Measurements from ENCODE around the gene THAP12.
A peak's percentile ranks its signal among the peaks of the same experiment; 100 is the strongest.
"Not testable (repeated sequence)": the region's sequence is repeated elsewhere in the genome, so short reads cannot be mapped to it uniquely, and the experiment has no call there.

THAP12 gene

GRCh38 chr11:76323804-76324203 is 57.1 kb downstream of the THAP12 start:
- DNase-seq, result no peak

- DNase-seq, result not testable (repeated sequence)
Measured at GRCh38 chr11:76323375-76323774, 57.6 kb downstream of the THAP12 start.

- no peak for DNase-seq
Measured at GRCh38 chr11:76322942-76323341, 58.0 kb downstream of the THAP12 start.

- DNase-seq, result no peak
Measured at GRCh38 chr11:76322540-76322939, 58.4 kb downstream of the THAP12 start.

GRCh38 chr11:76321820-76322524 is 59.0 kb downstream of the THAP12 start:
- no peak for DNase-seq

GRCh38 chr11:76321340-76321739 is 59.6 kb downstream of the THAP12 start:
- no peak for DNase-seq

GRCh38 chr11:76320929-76321328 is 60.0 kb downstream of the THAP12 start:
- DNase-seq, result no peak

- DNase-seq, result not testable (repeated sequence)
Measured at GRCh38 chr11:76319798-76320197, 61.1 kb downstream of the THAP12 start.

GRCh38 chr11:76318744-76319384 is 62.1 kb downstream of the THAP12 start:
- peak; percentile 49 for DNase-seq

- DNase-seq, result no peak
Measured at GRCh38 chr11:76317296-76317695, 63.6 kb downstream of the THAP12 start.

- no peak for DNase-seq
Measured at GRCh38 chr11:76316726-76317125, 64.2 kb downstream of the THAP12 start.

- no peak for DNase-seq
Measured at GRCh38 chr11:76315182-76315853, 65.6 kb downstream of the THAP12 start.

- DNase-seq, result no peak
Measured at GRCh38 chr11:76314741-76315090, 66.2 kb downstream of the THAP12 start.

GRCh38 chr11:76313913-76314740 is 66.8 kb downstream of the THAP12 start:
- no peak for DNase-seq

GRCh38 chr11:76313271-76313670 is 67.7 kb downstream of the THAP12 start:
- no peak for DNase-seq

GRCh38 chr11:76310832-76311595 is 69.9 kb downstream of the THAP12 start:
- no peak for DNase-seq

- no peak for DNase-seq
Measured at GRCh38 chr11:76307978-76308747, 72.8 kb downstream of the THAP12 start.

GRCh38 chr11:76307396-76307795 is 73.5 kb downstream of the THAP12 start:
- DNase-seq, result no peak

GRCh38 chr11:76303399-76303798 is 77.5 kb downstream of the THAP12 start:
- DNase-seq, result no peak

GRCh38 chr11:76302996-76303395 is 77.9 kb downstream of the THAP12 start:
- DNase-seq, result no peak
